Naive thymus-derived CD4-positive, alpha-beta T cell (primary cell): ENCODE results near the gene UTP15. TPM values are rescaled to one million over a fixed set of nuclear protein-coding genes. Genes with fewer than 3 reads are reported as not detected.

ENCODE experiments used
- ATAC-seq: fragments of 150-1000 bp; cut with Tn5 transposase; 2 replicates; pipeline ENCODE4 v1.10.0; 2021; ENCODE audit warnings: mild to moderate bottlenecking, moderate library complexity
- CTCF ChIA-PET: fragments of 350-600 bp; sonication (Branson Sonifier 250); formaldehyde crosslinking; loops from one replicate; lab custom pipeline; 2021; ENCODE audit warnings: antibody characterized with exemption; lab: Charles Lee
- POLR2A ChIA-PET: fragments of 350-600 bp; sonication (Branson Sonifier 250); formaldehyde crosslinking; loops from one replicate; lab custom pipeline; 2021; ENCODE audit warnings: antibody characterized with exemption, inconsistent platforms; lab: Charles Lee
- DNase-seq, 9 donors: peaks; one replicate each; pipeline versions ENCODE4 v3.0.0 to v3.0.0-alpha.2; 2020 to 2022; ENCODE audit warnings: mixed read lengths in 1 of 9
- H3K27ac ChIP-seq: one replicate; pipeline ENCODE4 v1.7.0; 2013; ENCODE audit warnings: mild to moderate bottlenecking, low read depth, low read length, moderate library complexity
- H3K27me3 ChIP-seq, 2 donors: one replicate each; pipeline ENCODE4 v1.7.0; 2013; ENCODE audit warnings: low read length in 2 of 2, mild to moderate bottlenecking in 2 of 2, moderate library complexity in 2 of 2; ENCODE audit not compliant: control insufficient read depth in 2 of 2, insufficient read depth in 2 of 2
- H3K36me3 ChIP-seq, 3 experiments: 1 replicate in 2 of 3; 2 replicates in 1 of 3; pipeline ENCODE4 v1.7.0; 2013; ENCODE audit warnings: low read length in 3 of 3, mild to moderate bottlenecking in 3 of 3, moderate library complexity in 1 of 3; ENCODE audit not compliant: insufficient read depth in 3 of 3, control insufficient read depth in 2 of 3
- H3K4me1 ChIP-seq, 2 donors: one replicate each; pipeline ENCODE4 v1.7.0; 2013; ENCODE audit warnings: low read length in 2 of 2, mild to moderate bottlenecking in 2 of 2, moderate library complexity in 1 of 2; ENCODE audit not compliant: control insufficient read depth in 2 of 2, insufficient read depth in 2 of 2
- H3K4me3 ChIP-seq: 2 replicates; pipeline ENCODE4 v1.7.0; 2013; ENCODE audit warnings: mild to moderate bottlenecking, low read length
- H3K9me3 ChIP-seq, 3 experiments: 1 replicate in 2 of 3; 2 replicates in 1 of 3; pipeline ENCODE4 v1.7.0; 2013; ENCODE audit warnings: low read length in 3 of 3; ENCODE audit not compliant: control insufficient read depth in 2 of 3
- H3K27ac Mint-ChIP-seq, 9 donors: one replicate each; pipeline ENCODE4 v1.8.0; 2020 to 2022; ENCODE audit warnings: mixed read lengths in 9 of 9, mild to moderate bottlenecking in 8 of 9, moderate library complexity in 5 of 9, inconsistent platforms in 2 of 9
- H3K27me3 Mint-ChIP-seq, 5 donors: one replicate each; pipeline ENCODE4 v1.8.0; 2021 to 2022; ENCODE audit warnings: mixed read lengths in 5 of 5, mild to moderate bottlenecking in 1 of 5
- H3K36me3 Mint-ChIP-seq, 5 donors: one replicate each; pipeline ENCODE4 v1.8.0; 2020 to 2022; ENCODE audit warnings: mixed read lengths in 5 of 5, mild to moderate bottlenecking in 3 of 5, inconsistent platforms in 1 of 5
- H3K4me1 Mint-ChIP-seq, 7 donors: one replicate each; pipeline ENCODE4 v1.8.0; 2020 to 2022; ENCODE audit warnings: mixed read lengths in 7 of 7, mild to moderate bottlenecking in 3 of 7, inconsistent platforms in 1 of 7
- H3K4me3 Mint-ChIP-seq, 10 donors: one replicate each; pipeline ENCODE4 v1.8.0; 2020 to 2022; ENCODE audit warnings: mild to moderate bottlenecking in 10 of 10, mixed read lengths in 10 of 10, moderate library complexity in 6 of 10, inconsistent platforms in 2 of 10
- H3K9me3 Mint-ChIP-seq, 11 donors: one replicate each; pipeline ENCODE4 v1.8.0; 2020 to 2022; ENCODE audit warnings: mixed read lengths in 11 of 11, mild to moderate bottlenecking in 4 of 11, inconsistent platforms in 1 of 11, moderate library complexity in 1 of 11
- intact Hi-C, 2 donors: fragments of 100-400 bp; cut with micrococcal nuclease; formaldehyde crosslinking; loops; one replicate each; pipeline ENCODE4 v1.15.1; 2023
- polyA plus RNA-seq, 2 donors: library from polyadenylated mRNA; unstranded; fragments of 300-500 nt; fragmentation: Illumina TruSeq; gene quantifications; one replicate each; pipeline ENCODE4 v1.2.3, GENCODE V29; 2021
- total RNA-seq, 6 experiments: library from RNA in 5 of 6; stranded (reverse) in 5 of 6; gene quantifications; 1 replicate in 5 of 6; 2 replicates in 1 of 6; pipeline ENCODE4 v1.2.3 and lab custom pipeline; 2021 to 2026

Gene UTP15
- total and polyA plus RNA-seq, 7 experiments from 2014 or later = 8.1 to 46.5 (median 24.0) TPM

DNA sequence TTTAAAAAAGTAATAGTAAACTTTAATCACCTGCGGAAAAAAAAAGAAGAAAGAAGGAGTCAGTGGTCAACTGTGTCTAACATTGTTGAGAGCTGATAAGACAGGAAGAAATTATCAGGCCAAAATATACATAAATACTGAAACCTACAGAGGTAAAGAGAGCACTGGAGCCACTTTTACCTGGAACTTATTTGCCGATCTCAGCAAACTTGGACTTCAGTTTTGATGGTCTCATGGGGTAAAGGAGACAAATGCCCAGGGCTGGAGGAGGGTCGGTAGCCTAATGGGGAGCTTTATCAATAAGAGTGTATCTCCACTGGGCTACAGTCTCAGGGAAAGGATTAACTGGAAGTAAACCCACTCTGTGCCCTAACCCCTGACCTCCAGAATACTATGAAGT is 33.8 kb downstream of the UTP15 start:
- no peaks in the 10 kb centered on the region for H3K4me1 ChIP-seq
- peaks cover 4 to 22% (median 16%) of the 10 kb centered on the region in 5 donors for H3K27me3 Mint-ChIP-seq
- intact Hi-C loops = no loop called here
- H3K9me3 ChIP-seq = no peaks in the 10 kb centered on the region
- ChIA-PET CTCF (no interaction called here), POLR2A (no interaction called here)
- DNase-seq = no peak
- H3K36me3 ChIP-seq = no peaks in the 10 kb centered on the region
- no peak overlapping the region for H3K4me3 ChIP-seq
- ATAC-seq = no peak
- peaks cover 0 to 4% (median 0%) of the 10 kb centered on the region in 7 donors for H3K4me1 Mint-ChIP-seq
- H3K27ac Mint-ChIP-seq = no peak overlapping the region
- H3K4me3 Mint-ChIP-seq = no peak overlapping the region
- peaks cover 0 to 9% (median 5%) of the 10 kb centered on the region in 11 donors for H3K9me3 Mint-ChIP-seq
- no peaks in the 10 kb centered on the region for H3K27me3 ChIP-seq
- H3K27ac ChIP-seq = no peak overlapping the region
- peaks cover 0 to 3% (median 0%) of the 10 kb centered on the region in 5 donors for H3K36me3 Mint-ChIP-seq

DNA sequence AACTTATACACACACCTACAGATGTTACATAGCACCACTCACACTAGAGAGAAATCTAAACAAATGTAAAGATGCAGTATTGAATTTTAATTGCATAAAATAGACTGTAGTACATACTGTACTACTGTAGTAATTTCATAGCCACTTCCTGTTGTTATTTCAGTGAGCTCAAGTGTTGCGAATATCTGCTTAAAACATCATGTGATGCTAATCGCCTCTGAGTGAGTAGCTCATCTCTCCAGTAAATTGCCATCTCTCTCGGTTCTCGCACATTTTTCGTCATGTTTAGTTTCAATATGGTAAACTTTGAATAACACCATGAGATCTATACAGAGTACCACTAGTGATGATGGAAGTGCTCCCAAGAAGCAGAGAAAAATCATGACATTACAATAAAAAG is 38.5 kb downstream of the UTP15 start:
- intact Hi-C loops = no loop called here
- no peaks in the 10 kb centered on the region for H3K27me3 ChIP-seq
- peaks cover 0 to 4% (median 0%) of the 10 kb centered on the region in 7 donors for H3K4me1 Mint-ChIP-seq
- H3K36me3 Mint-ChIP-seq = no peaks in the 10 kb centered on the region
- H3K27me3 Mint-ChIP-seq = peaks cover 9 to 25% (median 15%) of the 10 kb centered on the region in 5 donors
- no peak overlapping the region for H3K27ac Mint-ChIP-seq
- peaks cover 0 to 9% (median 5%) of the 10 kb centered on the region in 11 donors for H3K9me3 Mint-ChIP-seq
- H3K4me3 Mint-ChIP-seq = no peak overlapping the region
- no peak overlapping the region for H3K4me3 ChIP-seq
- no peaks in the 10 kb centered on the region for H3K36me3 ChIP-seq
- H3K27ac ChIP-seq = no peak overlapping the region
- H3K4me1 ChIP-seq = no peaks in the 10 kb centered on the region
- CTCF ChIA-PET = no interaction called here
- no peaks in the 10 kb centered on the region for H3K9me3 ChIP-seq
- peak; percentile 56 for ATAC-seq
- DNase-seq = no peak
- POLR2A ChIA-PET = no interaction called here

DNA sequence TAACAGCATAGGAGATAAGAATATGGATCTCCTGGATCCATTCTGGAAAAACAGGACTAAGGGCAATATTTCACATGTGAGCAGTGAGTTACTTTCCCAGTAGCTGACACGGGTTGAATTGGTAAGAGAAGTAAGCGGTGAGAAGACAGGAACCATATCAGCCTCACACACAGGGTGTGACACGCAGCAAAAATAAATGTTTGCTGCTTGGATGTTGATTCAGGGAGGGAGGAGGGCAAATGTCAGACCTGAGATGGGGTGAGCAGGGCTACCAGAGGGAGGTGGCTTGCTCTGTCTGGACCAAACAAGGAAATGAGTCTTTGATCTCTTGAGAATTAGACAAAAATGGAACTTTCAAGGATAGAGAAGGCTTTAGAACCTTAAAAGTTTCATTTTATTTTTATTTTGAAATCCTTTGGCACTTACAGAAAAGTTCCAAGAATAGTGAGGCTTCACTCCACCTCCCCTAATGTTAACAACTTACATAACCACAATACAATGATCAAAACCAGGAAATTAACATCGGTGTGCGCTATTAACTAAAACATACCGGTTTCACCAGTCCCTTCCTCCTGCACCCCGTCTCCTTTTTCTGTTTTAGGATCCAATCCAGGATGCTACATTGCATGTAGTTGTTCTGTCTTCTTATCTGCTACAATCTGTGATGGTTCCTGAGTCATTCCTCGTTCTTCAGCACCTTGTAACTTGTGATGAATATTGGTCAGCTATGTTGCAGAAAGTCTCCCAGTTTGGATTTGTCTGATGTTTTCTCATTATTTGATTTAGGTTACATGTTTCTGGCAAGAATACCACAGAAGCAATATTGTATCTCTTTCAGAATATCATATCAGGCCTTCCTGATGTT is 39.9 kb downstream of the UTP15 start:
- peaks cover 0 to 4% (median 0%) of the 10 kb centered on the region in 7 donors for H3K4me1 Mint-ChIP-seq
- DNase-seq = no peak
- H3K27ac Mint-ChIP-seq = no peak overlapping the region
- ATAC-seq = no peak
- POLR2A ChIA-PET = no interaction called here
- H3K9me3 Mint-ChIP-seq = peaks cover 0 to 9% (median 5%) of the 10 kb centered on the region in 11 donors
- Histone ChIP-seq H3K27me3 (no peaks in the 10 kb centered on the region), H3K27ac (no peak overlapping the region), H3K36me3 (no peaks in the 10 kb centered on the region), H3K9me3 (no peaks in the 10 kb centered on the region), H3K4me3 (no peak overlapping the region), H3K4me1 (no peaks in the 10 kb centered on the region)
- intact Hi-C loops = no loop called here
- H3K27me3 Mint-ChIP-seq = peaks cover 9 to 24% (median 15%) of the 10 kb centered on the region in 5 donors
- CTCF ChIA-PET = no interaction called here
- H3K4me3 Mint-ChIP-seq = no peak overlapping the region
- H3K36me3 Mint-ChIP-seq = no peaks in the 10 kb centered on the region

DNA sequence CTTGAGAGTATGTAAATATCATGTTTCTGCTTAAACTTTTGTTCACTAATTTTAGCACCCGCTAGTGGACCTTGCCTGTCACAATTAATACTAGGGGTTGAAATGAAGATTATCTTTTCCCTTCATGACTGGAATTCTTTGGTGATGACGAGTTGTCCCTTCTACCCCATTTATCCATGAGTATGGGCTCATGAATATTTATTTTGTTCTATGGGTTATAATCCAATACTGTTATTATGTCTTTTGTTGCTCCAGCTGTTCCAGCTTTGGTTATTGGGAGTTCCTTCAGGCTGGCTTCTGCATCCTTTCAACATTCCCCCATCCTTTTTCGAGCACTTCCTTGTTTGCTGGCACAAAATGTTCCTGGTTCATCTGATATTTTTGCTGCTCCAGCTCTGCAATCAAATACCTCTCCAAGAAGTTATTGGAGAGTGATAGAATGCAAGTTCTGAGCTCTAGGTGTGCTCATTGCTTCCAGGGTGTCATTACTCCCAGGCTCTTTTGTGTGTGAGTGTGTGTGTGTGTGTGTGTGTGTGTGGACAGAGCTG is 40.7 kb downstream of the UTP15 start:
- no peaks in the 10 kb centered on the region for H3K27me3 ChIP-seq
- Mint-ChIP-seq H3K9me3 (peaks cover 0 to 9% (median 5%) of the 10 kb centered on the region in 11 donors), H3K27ac (no peak overlapping the region), H3K4me3 (no peak overlapping the region), H3K4me1 (peaks cover 0 to 4% (median 0%) of the 10 kb centered on the region in 7 donors), H3K27me3 (peaks cover 12 to 28% (median 16%) of the 10 kb centered on the region in 5 donors), H3K36me3 (no peaks in the 10 kb centered on the region)
- no peaks in the 10 kb centered on the region for H3K4me1 ChIP-seq
- POLR2A ChIA-PET = no interaction called here
- no peak overlapping the region for H3K27ac ChIP-seq
- H3K9me3 ChIP-seq = no peaks in the 10 kb centered on the region
- H3K4me3 ChIP-seq = no peak overlapping the region
- CTCF ChIA-PET = interaction anchor here (0.6 kb wide), 1 partner anchor 1126 kb away, joined by 4 read pairs; no protein-coding TSS in a partner anchor
- intact Hi-C loops = no loop called here
- no peak for ATAC-seq
- no peaks in the 10 kb centered on the region for H3K36me3 ChIP-seq
- no peak for DNase-seq

DNA sequence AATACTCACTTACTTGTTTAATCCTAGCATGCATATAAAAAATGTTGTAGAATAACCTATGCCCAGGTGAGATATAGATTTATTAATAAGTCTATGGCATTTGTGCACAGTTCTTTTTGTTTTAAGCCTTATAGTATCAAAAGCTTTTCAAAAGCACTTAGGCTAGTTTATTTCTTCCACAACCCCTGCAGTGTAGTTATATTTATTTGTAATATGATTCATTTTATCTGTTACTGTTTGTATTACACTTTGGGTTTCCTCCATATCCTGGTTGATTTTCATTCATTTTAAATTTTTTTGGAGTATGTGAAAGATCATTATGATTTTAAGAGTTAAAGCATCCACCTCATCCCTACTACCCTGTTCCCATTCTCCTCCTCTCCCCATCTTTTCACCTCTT is 41.7 kb downstream of the UTP15 start:
- no peak overlapping the region for H3K27ac ChIP-seq
- CTCF ChIA-PET = no interaction called here
- intact Hi-C loops = no loop called here
- no peak overlapping the region for H3K27ac Mint-ChIP-seq
- H3K27me3 ChIP-seq = no peaks in the 10 kb centered on the region
- H3K4me3 ChIP-seq = no peak overlapping the region
- no peak for DNase-seq
- H3K36me3 Mint-ChIP-seq = no peaks in the 10 kb centered on the region
- H3K36me3 ChIP-seq = no peaks in the 10 kb centered on the region
- H3K27me3 Mint-ChIP-seq = peaks cover 9 to 29% (median 20%) of the 10 kb centered on the region in 5 donors
- no peaks in the 10 kb centered on the region for H3K9me3 ChIP-seq
- ATAC-seq = no peak
- H3K4me1 Mint-ChIP-seq = peaks cover 0 to 4% (median 0%) of the 10 kb centered on the region in 7 donors
- POLR2A ChIA-PET = no interaction called here
- no peak overlapping the region for H3K4me3 Mint-ChIP-seq
- no peaks in the 10 kb centered on the region for H3K4me1 ChIP-seq
- H3K9me3 Mint-ChIP-seq = peaks cover 0 to 2% (median 0%) of the 10 kb centered on the region in 11 donors

DNA sequence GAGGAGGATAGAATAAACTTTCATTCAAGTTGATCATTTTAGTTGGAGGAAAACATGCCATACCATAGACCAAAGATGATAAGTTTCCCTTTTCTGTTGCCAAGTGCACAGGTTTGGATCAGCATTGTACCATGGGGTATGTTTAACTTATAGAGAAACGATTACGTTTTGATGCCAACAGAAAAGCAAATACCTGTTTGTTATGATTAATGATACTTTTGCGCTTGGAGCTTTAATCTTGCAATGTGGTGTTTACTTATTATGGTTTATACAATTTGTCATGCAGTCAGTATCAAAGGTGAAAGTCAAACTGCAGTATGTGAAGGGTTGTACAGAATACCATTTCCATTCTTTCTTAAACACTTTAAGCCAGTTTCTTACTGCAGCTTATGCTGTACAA is 47.3 kb downstream of the UTP15 start:
- Mint-ChIP-seq H3K27me3 (peaks cover 11 to 41% (median 31%) of the 10 kb centered on the region in 5 donors), H3K27ac (no peak overlapping the region), H3K9me3 (no peaks in the 10 kb centered on the region), H3K4me1 (peaks cover 0 to 1% (median 0%) of the 10 kb centered on the region in 7 donors), H3K4me3 (no peak overlapping the region), H3K36me3 (no peaks in the 10 kb centered on the region)
- H3K4me1 ChIP-seq = no peaks in the 10 kb centered on the region
- intact Hi-C loops = no loop called here
- ChIA-PET POLR2A (no interaction called here), CTCF (no interaction called here)
- H3K36me3 ChIP-seq = no peaks in the 10 kb centered on the region
- H3K9me3 ChIP-seq = no peaks in the 10 kb centered on the region
- H3K27me3 ChIP-seq = no peaks in the 10 kb centered on the region
- ATAC-seq (no peak), DNase-seq (no peak)
- no peak overlapping the region for H3K4me3 ChIP-seq
- H3K27ac ChIP-seq = no peak overlapping the region
